ENCODE measurements around the gene MLXIP.
"Not testable (repeated sequence)": the region's sequence is repeated elsewhere in the genome, so short reads cannot be mapped to it uniquely, and the experiment has no call there.

The MLXIP gene, protein sequence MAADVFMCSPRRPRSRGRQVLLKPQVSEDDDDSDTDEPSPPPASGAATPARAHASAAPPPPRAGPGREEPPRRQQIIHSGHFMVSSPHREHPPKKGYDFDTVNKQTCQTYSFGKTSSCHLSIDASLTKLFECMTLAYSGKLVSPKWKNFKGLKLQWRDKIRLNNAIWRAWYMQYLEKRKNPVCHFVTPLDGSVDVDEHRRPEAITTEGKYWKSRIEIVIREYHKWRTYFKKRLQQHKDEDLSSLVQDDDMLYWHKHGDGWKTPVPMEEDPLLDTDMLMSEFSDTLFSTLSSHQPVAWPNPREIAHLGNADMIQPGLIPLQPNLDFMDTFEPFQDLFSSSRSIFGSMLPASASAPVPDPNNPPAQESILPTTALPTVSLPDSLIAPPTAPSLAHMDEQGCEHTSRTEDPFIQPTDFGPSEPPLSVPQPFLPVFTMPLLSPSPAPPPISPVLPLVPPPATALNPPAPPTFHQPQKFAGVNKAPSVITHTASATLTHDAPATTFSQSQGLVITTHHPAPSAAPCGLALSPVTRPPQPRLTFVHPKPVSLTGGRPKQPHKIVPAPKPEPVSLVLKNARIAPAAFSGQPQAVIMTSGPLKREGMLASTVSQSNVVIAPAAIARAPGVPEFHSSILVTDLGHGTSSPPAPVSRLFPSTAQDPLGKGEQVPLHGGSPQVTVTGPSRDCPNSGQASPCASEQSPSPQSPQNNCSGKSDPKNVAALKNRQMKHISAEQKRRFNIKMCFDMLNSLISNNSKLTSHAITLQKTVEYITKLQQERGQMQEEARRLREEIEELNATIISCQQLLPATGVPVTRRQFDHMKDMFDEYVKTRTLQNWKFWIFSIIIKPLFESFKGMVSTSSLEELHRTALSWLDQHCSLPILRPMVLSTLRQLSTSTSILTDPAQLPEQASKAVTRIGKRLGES

DNA sequence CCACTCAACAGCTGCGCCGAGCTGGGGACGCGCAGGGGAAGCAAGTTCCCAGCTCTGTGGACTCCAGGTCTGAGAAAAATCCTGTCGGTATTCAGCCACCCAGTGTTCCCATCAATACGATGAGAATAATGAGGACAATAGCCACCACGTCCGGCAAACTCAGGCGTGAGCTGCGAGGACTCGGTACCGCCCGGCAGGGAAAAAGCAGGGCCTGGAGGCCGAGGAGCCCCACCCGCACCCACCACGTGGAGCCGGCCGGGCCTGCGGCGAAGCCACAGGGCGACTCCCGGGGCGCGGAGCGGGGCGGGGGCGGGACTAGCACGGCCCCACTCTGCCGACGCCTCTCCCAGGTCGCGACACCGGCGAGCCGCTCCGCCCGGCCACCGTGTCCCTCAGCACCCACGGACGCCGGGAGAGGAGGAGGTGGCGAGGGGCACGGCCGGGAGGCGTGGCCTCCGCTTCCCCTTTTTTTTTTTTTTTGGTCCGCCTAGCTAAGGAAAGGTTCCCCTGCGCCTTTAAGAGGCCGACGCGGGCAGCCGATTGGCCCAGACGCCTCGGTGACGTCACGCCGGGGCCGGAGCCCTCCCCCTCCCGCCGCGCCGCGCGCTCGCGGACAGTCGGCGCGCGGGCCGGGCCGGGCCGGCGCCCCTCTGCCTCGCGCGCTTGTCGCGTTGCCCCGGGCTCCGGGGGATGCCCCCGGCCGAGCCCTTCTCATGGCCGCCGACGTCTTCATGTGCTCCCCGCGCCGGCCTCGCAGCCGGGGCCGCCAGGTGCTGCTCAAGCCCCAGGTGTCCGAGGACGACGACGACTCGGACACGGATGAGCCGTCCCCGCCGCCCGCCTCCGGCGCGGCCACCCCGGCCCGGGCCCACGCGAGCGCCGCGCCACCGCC lies at the start of gene MLXIP:
MLXIP (plus strand) TSS at position 616 of the 892 bp plus-strand sequence; CDS start at position 714, 98 bp downstream.
- peak in 55 of 56 donors; percentile 52 to 95 (median 86) for DNase-seq

DNA sequence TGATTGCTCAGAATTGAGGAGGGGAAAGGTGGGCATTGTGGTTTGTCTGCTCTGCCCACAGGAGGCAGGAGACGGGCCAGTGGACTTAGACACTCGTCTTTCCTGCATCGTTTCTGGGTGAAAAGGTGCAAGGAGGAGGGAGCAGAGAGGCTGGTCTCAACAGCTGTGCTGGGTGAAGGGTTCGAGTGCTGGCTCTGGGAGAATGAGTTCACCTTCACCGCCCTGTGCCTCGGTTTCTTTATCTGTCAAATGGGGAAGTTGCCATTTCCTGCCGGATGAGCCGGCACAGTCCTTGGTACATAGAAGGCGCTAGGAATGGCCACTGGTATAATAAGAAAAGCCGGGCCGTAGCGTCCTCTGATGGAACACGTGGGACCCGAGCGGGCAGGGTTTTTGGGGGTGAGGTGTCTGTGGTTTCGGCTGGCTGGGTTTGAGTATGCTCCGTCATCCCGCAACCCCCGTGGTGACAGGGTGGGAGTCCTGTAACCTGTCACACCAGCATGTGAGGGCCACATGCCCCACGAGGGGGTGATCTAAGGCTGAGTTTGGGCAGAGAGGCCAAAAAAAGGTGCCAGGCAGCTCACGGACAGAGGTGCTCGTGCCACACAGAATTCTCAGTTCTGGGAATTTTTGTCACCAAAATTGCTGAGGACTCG lies 49.5 kb upstream of the MLXIP start:
- DNase-seq: no peak

- DNase-seq: peak in 1 of 56 donors; percentile 15
These were observed 48.7 kb upstream of the MLXIP start for GRCh38 chr12:122029620-122030423.

GRCh38 chr12:122030424-122031035 lies 48.0 kb upstream of the MLXIP start:
- no peak for DNase-seq

- DNase-seq: peak in 14 of 56 donors; percentile 4 to 44 (median 8)
These were observed 47.0 kb upstream of the MLXIP start for GRCh38 chr12:122031342-122032216.

GRCh38 chr12:122032580-122032979 lies 46.0 kb upstream of the MLXIP start:
- DNase-seq: no peak

- DNase-seq: peak in 1 of 56 donors; percentile 16
These were observed 43.3 kb upstream of the MLXIP start for GRCh38 chr12:122035292-122035691.

DNA sequence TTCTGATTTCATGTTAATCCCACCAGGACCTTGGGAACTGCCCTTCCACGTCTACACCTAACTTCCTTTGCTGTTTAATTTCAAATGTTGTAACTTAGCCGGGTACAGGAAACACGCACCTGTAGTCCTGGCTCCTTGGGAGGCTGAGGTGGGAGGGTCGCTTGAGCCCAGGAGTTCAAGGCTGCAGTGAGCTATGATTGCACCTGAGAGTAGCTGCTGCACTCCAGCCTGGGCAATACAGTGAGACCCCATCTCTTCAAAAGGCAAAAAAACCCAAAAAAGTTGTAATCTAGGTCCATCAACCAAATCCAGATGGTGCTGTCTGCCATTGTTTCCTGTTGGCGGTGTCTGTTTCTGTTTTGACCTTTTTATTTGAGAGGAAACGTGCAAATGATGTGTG lies 42.4 kb upstream of the MLXIP start:
- DNase-seq: no peak

DNA sequence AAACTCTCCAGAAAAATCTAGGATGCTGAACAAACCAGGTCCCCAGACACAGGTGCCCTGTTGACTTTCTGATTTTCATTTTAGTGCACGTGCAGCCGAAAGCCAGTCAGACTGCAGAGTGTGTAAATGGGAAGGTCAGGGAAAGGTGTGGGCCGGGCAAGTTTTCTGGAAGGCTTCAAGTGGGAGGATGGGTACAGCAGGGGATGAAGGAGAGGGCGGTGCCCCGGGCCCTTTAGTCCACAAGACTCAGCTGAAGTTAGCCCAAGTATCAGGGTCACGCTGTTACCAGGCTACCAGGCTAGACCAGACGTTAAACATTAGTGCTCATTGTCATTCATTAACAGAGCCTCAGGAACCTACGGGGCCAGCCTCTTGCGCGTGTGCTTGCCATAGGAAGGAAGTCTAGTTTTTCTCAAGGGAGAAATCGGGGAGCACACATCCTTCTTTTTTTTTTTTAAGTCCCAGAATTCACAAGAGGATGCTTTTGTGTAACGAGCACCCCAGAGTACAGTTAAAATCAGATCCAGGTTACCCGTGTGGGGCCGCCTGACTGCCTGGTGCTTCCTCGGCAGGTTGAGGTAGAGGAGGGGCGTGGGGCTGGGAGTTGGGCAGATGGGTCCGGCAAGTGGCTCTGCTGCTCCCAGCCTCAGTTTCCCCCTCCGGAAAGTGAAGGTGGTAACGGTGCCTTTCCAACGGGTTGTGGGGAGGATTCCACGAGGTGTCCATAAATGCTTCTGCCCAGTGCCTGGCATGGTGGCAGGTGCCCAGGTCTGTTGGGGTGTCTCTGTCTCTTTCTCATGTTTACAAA lies 37.8 kb upstream of the MLXIP start:
- no peak for DNase-seq

DNA sequence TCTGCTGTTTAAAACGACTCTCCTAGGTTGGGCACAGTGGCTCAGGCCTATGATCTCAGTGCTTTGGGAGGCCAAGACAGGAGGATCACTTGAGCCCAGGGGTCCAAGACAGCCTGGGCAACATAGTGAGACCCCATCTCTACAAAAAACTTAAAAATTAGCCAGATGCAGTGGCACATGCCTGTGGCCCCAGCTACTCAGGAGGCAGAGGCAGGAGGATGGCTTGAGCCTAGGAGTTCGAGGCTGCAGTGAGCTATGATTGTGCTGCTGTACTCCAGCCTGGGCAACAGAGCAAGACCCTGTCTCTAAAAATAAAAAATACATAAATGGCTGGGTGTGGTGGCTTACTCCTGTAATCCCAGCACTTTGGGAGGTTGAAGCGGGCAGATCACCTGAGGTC lies 37.1 kb upstream of the MLXIP start:
- not testable (repeated sequence) for DNase-seq

- no peak for DNase-seq
These were observed 35.6 kb upstream of the MLXIP start for GRCh38 chr12:122042910-122043309.

GRCh38 chr12:122043476-122043875 lies 35.1 kb upstream of the MLXIP start:
- no peak for DNase-seq

- no peak for DNase-seq
These were observed 33.3 kb upstream of the MLXIP start for GRCh38 chr12:122045262-122045661.

DNA sequence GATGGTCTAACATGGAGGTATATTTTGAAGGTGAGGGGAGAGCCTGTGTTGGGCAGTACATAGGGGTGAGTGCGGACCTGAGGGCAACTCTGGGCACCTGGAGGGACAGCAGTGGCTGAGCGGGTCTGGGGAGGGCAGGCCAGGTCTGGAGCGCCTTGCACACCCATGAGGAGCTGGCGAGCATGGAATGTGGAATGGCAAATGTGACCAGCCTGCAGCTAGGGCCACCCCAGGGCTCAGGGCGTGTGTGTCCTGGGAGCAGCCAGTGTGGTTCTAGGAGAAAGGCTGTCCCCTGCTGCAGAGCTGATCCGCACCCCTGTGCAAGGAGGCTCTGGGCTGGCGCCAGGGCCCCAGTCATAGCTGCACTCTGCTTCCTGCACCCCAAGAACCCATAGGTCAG lies 32.4 kb upstream of the MLXIP start:
- no peak for DNase-seq

DNA sequence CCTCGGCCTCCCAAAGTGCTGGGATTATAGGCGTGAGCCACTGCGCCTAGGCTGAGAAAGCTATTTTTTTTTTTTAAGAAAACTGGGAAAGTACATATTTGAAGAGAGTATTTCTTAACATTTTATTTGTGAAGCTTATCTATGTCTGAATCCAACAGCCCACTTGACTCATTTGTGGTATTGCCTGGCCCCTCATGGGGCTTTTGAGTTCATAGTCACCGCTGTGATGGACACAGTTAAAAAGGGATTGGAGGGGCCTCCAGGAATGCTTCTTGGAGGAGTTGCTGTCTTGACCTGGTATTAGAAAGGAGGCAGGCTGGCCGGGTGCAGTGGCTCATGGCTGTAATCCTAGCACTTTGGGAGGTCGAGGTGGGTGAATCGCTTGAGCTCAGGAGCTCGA lies 30.4 kb upstream of the MLXIP start:
- no peak for DNase-seq

DNA sequence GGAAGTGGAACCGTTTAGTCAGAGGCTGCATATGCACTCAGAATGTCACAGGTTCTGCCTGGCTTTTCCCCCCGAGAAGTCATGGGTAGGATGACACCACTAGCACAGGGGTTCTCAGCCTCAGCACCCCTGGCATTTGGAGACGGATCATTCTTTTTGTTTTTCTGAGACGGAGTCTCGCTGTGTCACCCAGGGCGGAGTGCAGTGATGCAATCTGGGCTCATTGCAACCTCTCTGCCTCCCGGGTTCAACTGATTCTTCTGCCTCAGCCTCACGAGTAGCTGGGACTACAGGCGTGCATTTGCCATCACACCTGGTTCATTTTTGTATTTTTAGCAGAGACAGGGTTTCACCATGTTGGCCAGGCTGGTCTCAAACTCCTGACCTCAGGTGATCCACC lies 28.7 kb upstream of the MLXIP start:
- DNase-seq: no peak

DNA sequence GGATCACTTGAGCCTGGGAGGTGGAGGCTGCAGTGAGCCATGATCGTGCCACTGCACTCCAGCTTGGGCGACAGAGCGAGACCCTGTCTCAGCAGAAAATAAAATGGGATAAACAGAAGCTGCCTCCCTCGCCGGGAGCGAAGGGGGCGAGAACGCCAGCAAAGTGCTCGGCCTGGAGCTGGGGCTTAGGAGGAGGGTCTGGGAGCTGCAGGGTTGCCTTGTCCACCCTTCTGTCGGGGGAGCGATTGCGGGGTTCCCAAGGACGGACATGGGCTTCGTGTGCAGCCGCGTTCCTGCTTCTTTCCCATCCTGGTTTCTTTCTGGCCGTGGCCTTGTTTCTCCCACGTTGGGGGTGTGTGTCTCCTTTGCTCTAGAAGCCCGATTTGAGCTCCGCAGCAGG lies 27.9 kb upstream of the MLXIP start:
- DNase-seq: no peak

All from nucleus accumbens (tissue), 56 donors.